Tongue (tissue), 2 donors: ENCODE results near the gene WDR74. TPM values are rescaled to one million over a fixed set of nuclear protein-coding genes. Genes with fewer than 3 reads are reported as not detected.
"Not testable (repeated sequence)": the region's sequence is repeated elsewhere in the genome, so short reads cannot be mapped to it uniquely, and the experiment has no call there.

Source experiments
- DNase-seq: peaks from one replicate; pipeline ENCODE4 v3.0.0-alpha.2; 2015
- total RNA-seq: library from RNA; depleted of rRNA; stranded (reverse); fragments of >200 nt; gene quantifications from one replicate; pipeline ENCODE4 v1.2.3, GENCODE V29; 2014

WDR74 gene
- total RNA-seq, 1 donor from 2014 or later = 36.8 TPM

DNA sequence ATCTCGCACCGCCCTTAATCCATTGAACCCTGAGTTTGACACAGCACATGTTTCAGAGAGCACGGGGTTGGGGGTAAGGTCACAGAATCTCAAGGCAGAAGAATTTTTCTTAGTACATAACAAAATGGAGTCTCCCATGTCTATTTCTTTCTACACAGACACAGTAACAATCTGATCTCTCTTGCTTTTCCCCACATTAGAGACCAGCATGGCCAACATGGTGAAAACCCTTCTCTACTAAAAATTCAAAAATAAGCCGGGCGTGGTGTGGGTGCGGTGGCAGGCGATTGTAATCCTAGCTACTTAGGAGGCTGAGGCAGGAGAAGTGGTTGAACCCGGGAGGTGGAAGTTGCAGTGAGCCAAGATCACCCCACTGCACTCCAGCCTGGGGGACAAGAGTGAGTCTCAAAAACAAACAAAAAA, 19.9 kb upstream of the WDR74 start:
- not testable (repeated sequence) for DNase-seq

GRCh38 chr11:62858201-62858600, 18.8 kb upstream of the WDR74 start:
- no peak for DNase-seq

GRCh38 chr11:62857541-62857982, 18.2 kb upstream of the WDR74 start:
- no peak for DNase-seq

DNA sequence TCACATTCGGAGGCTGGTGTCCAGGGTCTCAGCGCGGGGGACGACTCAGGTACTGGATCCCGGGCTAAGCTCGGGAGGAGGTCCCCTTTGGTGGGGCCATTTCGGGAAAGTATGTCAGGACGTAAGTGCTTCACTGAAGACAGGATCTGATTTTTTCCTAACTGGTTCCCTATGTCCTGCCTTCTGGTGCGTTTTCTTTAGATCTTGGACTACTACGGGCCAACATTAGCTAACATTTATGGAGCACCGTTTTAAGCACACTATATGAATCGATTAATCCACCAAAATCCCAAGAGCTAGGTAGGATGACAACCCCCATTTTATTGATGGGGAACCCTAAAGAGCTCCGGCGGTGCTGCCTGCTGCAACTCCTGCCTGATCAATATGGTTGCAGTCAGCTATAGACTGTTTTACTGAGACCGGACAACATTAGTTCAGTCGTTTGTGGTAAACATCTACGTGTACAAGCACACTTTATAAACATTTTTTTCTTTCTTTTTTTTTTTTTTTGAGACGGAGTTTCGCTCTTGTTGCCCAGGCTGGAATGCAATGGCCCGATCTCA, 17.0 kb upstream of the WDR74 start:
- no peak for DNase-seq

DNA sequence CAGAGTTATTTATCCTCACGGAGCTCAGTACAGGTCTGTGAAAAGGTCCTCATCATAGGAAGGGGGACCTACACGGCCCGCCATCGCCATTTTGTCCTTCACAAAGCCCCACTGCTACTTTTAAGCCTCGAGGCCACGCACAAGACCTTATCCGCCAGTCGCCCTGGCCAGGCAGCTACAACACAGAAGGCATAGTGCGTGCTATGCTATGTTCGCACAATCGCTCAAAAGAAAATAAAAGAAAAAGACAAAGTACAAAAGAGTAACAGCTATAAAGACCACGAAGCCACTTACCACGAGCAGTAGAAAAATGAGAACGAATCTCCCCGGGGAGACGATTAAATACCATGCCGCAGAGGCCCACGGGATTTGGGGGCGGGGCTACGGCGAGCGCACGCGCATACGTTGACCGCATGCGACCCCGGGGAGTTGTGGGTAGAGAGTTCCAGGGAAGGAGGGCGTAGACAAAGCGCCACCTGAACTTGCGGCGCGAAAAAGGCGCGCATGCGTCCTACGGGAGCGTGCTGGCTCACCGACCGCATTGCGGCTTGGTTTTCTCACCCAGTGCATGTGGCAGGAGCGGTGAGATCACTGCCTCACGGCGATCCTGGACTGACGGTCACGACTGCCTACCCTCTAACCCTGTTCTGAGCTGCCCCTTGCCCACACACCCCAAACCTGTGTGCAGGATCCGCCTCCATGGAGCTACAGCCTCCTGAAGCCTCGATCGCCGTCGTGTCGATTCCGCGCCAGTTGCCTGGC, 16.4 kb upstream of the WDR74 start:
- DNase-seq = peak; percentile 99

DNA sequence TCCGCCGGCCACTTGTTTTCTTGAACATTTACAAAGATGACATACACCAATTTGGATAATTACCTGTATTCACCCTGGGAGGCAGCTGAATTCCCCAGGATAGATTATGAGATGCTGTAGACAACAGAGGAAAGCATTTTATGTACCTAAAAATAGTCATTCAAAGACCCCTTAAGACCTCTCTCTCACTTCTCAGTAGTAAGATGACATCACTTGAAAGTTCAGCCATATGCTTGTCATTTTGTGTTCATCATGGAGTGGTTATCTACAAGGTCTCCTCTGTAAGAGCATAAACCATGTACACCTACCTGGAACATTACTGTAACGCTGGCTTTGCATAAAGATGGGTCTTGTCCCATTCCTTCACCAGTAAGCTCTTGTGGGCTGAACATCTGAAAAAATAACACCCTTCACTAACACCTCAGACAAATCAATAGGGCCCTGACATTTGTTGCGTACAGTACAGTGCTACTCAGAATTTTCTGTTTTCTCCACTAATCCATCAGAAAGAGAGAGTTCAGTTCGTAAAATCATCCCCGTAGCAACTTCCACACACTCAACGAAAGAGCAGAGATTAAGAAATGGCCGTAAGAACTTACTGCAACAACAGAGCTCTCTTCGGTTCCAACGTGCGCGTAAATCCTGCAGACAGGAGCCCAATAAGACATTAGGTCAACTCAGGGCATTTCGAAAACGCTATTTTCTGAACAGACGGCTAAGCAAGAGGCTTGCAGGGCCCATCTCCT, 15.6 kb upstream of the WDR74 start:
- DNase-seq = no peak

- DNase-seq = no peak
Measured at GRCh38 chr11:62854013-62854824, 14.8 kb upstream of the WDR74 start.

DNA sequence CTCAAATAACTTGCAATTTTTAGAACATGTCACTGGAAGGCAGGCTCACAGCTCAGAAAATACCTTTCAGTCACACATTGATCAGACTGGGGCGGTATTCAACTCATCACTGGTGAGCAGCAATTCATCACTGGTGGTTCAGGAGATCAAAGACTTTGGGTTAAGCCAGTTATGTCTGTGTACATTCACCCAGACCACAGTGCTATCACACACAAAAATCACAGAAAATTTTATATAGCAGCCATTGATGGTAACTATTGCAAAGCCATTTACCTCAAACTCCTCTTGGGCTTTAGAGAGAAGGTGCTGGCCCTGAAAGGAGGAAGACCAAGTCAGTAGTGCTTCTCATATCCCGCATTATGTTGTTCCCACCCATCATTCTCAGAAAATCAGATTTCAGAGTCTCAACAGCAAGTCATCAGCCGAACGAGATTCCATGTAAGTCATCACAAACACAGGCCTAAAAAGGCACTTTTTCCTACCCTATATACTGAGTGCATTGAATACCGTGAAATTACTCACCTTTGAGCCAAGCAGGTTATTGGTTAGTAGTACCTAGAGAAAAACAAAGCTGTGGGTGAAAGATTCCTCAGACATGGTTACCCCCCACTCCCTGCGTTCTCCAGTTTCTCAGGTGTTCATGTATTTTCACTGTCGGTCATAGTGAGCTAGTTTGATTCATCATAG, 14.0 kb upstream of the WDR74 start:
- DNase-seq = no peak

DNA sequence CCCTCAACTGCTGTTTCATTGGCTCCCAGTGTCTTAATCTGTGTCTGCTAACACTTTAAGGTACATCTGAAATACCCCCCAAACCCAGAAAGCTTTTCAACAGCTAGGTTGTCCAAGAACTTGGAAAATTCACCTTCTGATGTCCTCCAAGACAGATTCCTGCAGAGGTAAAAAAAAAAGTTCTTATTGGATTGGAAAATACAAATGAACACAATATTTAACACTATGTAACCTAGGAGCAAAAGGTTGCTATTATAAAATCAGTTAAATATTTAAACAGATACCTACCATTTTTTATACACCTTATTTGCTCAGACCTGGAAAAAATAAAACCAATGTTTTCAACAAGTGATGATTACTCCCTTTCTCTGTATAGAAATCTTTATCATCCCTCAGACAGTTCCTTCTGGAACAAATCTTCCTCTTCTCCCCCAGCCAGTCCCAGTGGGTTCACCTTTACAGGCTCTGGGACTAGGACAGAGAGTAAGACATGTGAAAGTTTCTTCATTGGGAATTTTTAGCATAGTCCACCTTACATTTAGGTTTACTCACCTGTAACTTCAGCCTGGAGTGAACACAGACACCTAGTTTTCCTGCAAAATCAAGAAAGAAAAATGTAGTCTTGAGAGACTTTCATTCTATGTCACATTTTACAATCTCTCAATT, 13.3 kb upstream of the WDR74 start:
- no peak for DNase-seq

DNA sequence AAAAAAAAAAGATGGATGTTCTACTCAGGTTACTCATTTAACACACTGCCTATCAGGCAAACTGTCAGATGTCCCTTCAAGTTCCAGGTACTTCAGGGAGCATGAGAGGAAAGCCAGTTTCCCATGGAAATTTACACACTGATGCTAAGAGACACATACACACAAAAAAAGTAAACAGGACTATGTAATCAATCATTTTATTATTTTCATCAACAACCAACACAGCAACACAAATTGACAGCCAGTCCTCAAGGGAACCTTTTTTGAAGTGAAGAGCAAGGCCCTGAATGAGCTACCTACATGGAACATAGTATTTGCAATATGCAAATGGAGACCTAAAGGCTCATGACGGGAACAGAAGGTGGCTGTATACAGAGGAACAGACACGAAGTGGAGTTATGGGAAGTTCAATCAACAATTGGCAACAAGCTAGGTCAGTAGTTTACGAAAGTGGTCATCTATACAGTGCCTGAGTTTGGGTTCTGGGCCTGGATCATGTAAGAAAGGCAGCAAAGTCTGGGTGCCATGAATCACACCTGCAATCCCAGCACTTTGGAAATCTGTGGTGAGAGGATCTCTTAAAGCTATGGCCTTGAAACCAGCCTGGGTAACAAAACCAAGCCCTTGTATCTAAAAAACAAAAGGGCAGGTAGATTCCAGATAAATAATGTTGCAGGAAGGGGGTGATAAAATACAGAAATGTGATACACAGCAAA, 12.6 kb upstream of the WDR74 start:
- no peak for DNase-seq

DNA sequence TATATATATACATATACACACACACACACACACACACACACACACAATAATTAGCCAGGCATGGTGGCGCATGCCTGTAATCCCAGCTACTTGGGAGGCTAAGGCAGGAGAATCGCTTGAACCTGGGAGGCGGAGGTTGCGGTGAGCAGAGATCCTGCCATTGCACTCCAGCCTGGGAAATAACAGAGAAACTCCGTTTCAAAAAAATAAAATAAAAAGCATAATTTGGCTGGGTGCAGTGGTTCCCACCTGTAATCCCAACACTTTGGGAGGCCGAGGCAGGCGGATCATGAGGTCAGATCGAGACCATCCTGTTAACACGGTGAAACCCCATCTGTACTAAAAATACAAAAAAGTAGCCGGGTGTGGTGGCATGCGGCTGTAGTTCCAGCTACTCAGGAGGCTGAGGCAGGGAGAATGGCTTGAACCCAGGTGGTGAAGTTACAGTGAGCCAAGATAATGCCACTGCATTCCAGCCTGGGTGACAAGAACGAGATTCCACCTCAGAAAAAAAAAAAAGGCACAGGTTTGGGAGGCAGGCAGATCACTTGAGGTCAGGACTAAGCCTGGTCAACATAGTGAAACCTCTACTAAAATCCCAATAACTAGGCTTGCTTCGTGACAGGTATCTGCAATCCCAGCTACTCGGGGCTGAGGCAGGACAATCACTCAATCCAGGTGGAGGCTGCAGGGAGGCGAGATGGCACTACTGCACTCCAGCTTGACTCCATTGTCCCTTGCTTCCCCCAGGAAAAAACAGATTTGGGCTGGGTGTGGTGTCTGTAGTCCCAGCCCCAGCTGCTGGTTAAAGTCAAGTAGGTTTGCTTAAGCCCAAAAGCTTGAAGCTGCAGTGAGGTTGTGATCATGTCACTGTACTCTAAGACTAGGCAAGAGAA, 11.8 kb upstream of the WDR74 start:
- DNase-seq = no peak

DNA sequence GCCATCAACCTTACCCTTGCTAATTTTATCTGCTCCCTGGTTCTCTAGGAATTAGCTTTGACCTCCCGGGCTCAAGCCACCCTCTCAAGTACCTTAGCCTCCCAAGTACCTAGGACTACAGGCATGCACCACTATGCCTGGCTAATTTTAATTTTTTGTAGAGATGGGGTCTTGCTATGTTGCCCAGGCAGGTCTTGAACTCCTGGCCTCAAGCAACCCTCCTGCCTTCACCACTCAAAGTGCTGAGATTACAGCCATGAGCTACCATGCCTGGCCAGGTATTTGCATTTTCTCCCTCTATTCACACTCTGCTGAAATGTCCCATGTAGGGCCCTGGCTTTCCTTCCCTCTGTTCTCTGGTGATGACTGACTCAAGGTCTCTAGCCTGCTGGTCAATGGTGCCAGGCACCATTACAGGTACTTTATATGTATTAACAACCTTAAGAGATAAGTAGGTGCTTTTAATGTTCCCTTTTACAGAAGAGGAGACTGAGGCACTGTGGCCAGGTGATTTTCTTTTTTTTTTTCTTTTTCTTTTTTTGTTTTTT, 8.5 kb upstream of the WDR74 start:
- no peak for DNase-seq

GRCh38 chr11:62846177-62846576, 6.8 kb upstream of the WDR74 start:
- DNase-seq = no peak

GRCh38 chr11:62844154-62844553, 4.8 kb upstream of the WDR74 start:
- DNase-seq = no peak

GRCh38 chr11:62843466-62843865, 4.1 kb upstream of the WDR74 start:
- DNase-seq = no peak

DNA sequence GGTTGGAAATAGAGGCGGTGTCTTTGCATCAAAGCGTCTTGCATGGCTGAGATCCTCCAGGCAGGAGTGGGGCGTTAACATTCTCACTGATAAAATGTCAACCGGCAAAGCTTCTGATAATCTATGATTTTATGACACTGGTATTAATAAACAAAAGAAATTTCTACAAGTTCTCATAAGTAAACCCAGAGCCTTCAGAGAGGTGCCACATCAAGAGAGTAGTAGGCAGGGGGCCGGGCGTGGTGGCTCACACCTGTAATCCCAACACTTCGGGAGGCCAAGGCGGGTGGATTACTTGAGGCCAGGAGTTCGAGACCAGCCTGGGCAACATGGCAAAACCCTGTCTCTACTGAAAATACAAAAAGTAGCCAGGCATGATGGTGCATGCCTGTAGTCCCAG, 3.5 kb upstream of the WDR74 start:
- not testable (repeated sequence) for DNase-seq

DNA sequence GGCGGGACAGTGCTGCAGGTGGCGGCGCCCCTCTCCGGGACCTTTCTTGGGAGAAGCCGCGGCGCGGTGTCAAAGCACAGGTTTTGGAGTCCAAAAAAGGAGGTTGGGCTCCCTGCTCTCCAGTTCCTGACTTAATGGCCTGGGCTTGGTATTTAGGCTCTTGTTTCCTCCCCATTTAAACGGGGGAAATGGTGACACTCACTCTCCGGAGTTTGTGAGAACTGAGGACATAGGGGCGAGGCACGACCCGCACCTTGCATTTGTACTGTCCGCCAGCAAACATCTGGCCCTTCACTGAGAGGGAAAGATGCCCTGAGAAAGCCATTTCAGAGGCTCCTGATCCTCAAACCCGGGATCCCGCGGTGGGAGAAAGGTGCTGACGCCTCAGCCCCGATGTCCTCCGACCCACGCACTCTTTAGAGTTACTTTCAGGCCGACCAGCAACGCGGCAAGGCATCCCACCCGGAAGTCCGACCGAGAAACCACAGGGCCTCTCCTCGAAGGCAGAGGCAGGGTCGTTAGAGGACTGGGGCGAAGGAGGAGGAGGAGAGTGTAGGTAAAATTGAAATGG, 2.9 kb upstream of the WDR74 start:
- DNase-seq = no peak

DNA sequence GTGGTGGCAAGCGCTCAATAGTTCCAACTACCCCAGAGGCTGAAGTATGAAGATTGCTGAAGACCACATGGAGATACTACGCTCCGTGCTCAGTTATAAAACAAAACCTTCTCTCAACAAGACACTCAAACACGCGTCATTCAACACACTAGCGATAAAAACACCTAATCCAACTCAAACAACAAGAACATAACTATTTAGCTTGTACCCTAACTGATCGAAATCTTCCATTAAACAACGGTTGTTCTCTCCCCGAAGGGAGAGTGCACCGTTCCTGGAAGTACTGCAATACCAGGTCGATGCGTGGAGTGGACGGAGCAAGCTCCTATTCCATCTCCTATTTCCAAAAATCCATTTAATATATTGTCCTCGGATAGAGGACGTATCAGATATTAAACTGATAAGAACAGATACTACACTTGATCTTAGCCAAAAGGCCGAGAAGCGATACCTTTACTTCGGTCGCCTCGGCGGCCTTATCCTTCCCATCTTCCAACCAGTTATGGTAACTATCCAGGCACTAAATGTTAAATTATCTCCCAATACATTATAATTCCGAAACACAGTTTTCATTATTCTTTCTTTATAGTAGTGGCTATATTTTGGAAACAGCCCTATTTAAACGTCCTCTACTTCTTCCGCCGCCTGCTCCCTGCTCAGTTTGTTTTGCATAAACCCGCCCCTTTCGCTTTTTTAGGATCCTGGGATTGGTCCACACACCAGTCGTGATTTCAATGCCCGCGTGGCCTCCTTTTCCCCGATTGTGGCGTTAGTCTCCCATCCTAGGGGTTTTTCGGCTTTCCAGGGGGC, 2.2 kb upstream of the WDR74 start:
- peak; percentile 98 for DNase-seq
